NCI-H2081 treated with DMSO at 0.1 percent for 48 hours (cell line): Measurements from ENCODE around the gene RSRC2.
A peak's percentile ranks its signal among the peaks of the same experiment; 100 is the strongest.
"Not testable (repeated sequence)": the region's sequence is repeated elsewhere in the genome, so short reads cannot be mapped to it uniquely, and the experiment has no call there.

Experiments used
- DNase-seq: peaks from one replicate; lab custom pipeline; 2025; lab: John Stamatoyannopoulos, UW

Gene RSRC2

DNA sequence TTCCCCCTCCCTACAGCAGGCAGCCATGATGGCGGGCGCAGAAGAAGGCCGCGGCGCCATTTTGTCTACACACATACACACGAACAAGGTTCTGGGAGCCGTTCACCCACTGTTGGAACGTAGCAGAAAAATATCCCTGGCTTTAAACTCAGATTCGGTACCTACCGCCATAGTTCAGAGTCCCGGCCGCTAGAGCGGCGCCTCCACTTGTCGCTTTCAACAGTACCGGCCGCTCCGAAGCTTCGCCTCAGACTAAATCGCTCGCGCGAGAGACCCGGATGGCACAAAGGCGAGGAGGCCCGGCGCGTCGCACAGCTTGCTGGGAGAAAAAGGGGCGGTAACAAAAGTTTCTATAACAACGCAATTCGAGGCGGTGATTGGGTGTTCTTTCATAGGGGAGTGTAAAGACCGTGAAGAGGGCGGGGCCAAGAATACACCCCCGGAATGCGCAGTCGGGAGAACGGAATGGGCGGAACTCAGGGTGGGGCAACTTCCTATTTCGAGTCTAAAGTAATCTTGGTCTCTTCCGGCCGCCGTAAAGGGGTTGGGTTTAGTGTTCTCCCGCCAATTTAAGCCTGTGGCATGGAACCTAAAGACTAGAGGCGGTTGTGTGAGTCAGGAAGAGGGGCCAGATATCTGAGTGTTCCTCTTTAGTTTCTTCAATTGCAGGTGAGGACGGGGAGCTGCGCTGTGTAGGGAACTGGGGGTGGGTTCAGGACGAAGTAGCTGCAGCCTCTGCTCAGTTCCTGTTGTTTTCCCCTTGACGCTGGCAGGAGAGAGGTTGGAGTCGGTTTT lies at the start of gene RSRC2, which contains the start of gene KNTC1:
RSRC2 (minus strand) TSS at position 254 of the 795 bp plus-strand sequence; CDS start at position 171, 83 bp downstream.
KNTC1 (plus strand) TSS at position 567 of the 795 bp plus-strand sequence. CDS start 2,815 bp downstream, outside the sequence.
- DNase-seq, result peak; percentile 97

GRCh38 chr12:122571821-122572220 lies 45.1 kb upstream of the RSRC2 start:
- DNase-seq, result no peak

DNA sequence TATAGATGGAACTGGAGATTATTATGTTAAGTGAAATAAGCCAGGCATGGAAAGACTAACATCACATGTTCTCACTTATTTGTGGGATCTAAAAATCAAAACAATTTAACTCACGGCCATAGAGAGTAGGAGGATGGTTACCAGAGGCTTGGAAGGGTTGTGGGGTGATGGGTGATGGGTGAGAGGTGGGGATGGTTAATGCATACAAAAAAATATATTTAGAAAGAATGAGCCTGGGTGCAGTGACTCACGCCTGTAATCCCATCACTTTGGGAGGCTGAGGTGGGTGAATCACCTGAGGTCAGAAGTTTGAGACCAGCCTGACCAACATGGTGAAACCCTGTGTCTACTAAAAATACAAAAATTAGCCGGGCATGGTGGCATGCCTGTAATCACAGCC lies 43.3 kb upstream of the RSRC2 start:
- DNase-seq, result not testable (repeated sequence)

GRCh38 chr12:122569288-122569687 lies 42.6 kb upstream of the RSRC2 start:
- no peak for DNase-seq

GRCh38 chr12:122566816-122567215 lies 40.1 kb upstream of the RSRC2 start:
- DNase-seq, result not testable (repeated sequence)

DNA sequence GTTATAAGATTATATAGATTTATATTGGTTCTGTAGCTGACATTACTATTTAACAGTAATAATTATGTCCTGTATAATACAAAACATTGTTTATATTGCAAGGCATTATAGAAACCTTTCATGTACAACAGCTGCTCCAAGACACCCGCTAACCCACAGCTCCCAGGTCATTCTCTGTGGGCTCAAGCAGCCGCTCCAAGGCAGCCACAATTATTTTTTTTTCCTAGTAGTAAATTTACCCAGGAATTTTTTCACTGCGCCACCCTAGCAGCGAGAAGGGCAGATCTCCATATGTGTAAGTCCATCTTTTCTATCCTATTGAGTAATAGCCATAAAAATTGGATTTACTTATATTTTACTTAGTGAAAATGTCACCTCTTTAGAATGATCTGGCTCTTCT lies 36.6 kb upstream of the RSRC2 start:
- no peak for DNase-seq

DNA sequence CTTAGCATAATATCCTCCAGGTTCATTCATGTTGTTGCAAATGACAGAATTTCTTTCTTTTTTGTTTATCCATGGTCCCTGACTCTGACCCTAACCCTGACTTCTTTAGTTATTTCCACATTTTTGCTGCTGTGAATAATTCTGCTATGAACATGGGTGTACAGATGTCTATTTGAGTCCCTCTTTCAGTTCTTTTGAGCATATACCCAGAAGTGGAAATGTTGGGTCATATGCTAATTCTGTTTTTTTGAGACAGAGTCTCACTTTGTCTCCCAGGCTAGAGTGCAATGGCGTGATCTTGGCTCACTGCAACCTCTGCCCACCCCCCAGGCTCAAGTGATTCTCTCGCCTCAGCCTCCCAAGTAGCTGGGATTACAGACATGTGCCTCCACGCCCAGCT lies 33.4 kb upstream of the RSRC2 start:
- no peak for DNase-seq

GRCh38 chr12:122558745-122559641 lies 32.3 kb upstream of the RSRC2 start:
- no peak for DNase-seq

- no peak for DNase-seq
These were observed 20.6 kb upstream of the RSRC2 start for GRCh38 chr12:122547330-122547729.

DNA sequence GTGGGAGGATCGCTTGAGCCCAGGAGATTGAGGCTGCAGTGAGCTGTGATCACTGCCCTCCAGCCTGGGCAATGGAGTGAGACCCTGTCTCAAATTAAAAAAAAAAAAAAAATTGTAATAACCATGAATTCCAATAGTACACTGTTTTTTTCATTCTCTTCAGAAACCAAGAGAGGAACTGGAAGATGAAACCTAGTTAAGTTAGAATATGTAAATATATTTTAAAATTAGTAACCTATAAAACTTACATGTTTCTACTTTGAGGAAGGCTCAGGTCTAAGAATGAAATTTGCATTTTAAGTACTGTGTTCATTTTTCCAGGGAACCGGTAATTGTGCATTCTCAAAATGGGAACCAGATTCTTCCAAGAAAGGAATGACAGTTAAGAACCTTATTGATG lies 19.1 kb upstream of the RSRC2 start:
- DNase-seq, result no peak

- no peak for DNase-seq
These were observed 17.8 kb upstream of the RSRC2 start for GRCh38 chr12:122544537-122544936.

DNA sequence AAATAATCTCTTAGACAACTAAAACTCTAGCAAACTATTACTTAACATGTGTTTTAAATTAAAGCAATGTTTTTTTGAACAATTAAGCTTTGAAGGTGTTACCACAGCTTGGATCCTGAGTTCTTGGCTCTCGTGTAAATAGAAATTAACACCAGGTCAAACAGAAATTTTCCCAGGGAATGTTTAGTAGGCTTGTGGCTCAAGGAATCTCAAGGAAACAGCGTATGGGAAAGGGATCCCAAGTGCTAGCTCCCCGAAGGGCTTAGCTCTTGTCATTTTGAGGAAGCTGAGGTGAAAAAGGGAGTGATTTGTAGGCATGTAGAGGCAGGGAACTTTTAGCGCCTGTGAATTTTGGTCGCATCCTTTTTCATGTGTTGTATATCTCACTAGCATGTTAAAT lies 11.8 kb upstream of the RSRC2 start:
- no peak for DNase-seq

GRCh38 chr12:122537021-122537420 lies 10.3 kb upstream of the RSRC2 start:
- no peak for DNase-seq

DNA sequence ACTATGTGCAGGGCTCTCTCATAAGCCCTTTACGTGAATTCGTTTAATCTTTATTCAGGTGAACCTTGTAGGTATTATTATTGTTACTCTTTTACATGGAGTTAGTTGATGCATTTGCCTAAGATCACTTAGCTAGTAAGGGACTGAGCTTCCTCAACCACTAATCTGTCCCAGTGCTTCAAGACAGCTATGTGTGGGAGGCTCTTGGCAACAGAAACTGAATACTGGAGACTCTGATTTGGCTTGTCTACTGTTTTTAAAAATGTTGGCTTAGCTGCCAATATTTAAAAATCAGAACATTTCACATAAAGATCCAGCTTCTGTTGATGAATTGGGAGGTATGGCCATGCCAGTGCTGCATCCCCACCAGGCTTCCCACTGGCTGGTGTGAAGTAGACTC lies 7.1 kb upstream of the RSRC2 start:
- DNase-seq, result no peak

- no peak for DNase-seq
These were observed 2.3 kb upstream of the RSRC2 start for GRCh38 chr12:122528992-122529391.

DNA sequence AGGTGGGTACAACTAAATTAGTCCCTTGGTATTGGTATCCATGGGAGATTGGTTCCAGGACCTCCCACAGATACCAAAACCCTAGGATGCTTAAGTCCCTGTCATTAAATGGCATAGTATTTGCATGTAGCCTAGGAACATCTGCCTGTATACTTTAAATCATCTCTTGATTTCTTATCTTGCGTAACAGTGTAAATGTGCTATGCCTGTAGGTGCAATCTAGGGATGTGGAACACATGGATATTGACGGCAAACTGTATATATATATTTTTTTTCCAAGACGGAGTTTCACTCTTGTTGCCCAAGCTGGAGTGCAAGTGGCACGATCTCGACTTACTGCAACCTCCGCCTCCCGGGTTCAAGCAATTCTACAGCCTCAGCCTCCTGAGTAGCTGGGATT lies 1.8 kb upstream of the RSRC2 start:
- no peak for DNase-seq

- DNase-seq, result no peak
These were observed 775 bp upstream of the RSRC2 start for GRCh38 chr12:122527478-122527944.

DNA sequence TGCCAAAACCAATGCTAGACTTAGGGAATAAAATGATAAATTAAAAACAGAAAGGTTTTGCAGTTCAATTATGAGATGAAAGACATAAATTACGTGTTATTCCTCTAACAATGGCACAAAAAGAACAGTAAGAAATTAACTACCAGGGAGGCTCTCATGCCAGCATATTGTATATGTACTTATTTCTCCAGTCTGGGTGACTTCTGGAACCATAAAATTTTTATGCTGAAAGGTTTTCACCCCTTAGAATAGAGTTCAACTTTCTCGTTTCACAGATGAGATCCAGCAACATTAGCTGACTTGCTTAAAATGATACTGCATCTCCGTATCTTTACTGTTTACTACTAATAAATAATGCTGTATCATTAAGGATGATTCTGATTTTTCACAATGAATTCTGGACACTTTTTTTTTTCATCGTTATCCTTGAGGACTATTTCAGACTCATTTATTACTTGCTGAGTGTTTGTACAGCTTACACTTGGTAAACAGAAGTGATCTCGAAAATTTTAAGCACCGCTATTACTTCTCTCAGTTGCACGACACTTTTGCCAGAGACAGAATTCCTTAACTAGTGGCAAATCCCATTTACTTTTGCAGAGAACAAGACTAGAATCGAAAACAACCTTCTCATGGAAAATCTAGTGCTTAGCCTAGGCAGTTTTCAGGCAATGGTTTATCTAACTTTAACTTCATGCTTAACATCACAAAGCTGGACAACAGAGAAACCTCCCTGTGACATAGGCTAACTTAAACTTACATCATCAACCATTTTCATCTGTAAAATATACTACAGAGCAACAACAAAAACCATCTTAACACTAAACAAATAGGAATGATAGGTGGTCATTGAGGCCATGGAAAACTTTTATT lies 2.7 kb downstream of the RSRC2 start:
- DNase-seq, result no peak

- no peak for DNase-seq
These were observed 3.5 kb downstream of the RSRC2 start for GRCh38 chr12:122523280-122523679.

- DNase-seq, result no peak
These were observed 6.1 kb downstream of the RSRC2 start for GRCh38 chr12:122520676-122521075.

GRCh38 chr12:122519418-122519817 lies 7.3 kb downstream of the RSRC2 start:
- DNase-seq, result no peak

- DNase-seq, result no peak
These were observed 7.8 kb downstream of the RSRC2 start for GRCh38 chr12:122518908-122519307.
